Progenitor cell of endocrine pancreas (in vitro differentiated cells): ENCODE data around the gene SIX1. TPM values are rescaled to one million over a fixed set of nuclear protein-coding genes. Genes with fewer than 3 reads are reported as not detected.

Source experiments
- DNase-seq: peaks from one replicate; pipeline ENCODE4 v3.0.0; 2021; ENCODE audit warnings: low spot score; ENCODE audit not compliant: unreplicated experiment
- H3K27ac Mint-ChIP-seq: 2 replicates; pipeline ENCODE4 v1.8.0; 2021; ENCODE audit warnings: mild to moderate bottlenecking, moderate library complexity, mixed read lengths
- H3K27me3 Mint-ChIP-seq: 2 replicates; pipeline ENCODE4 v1.8.0; 2021; ENCODE audit warnings: mixed read lengths
- H3K36me3 Mint-ChIP-seq: 2 replicates; pipeline ENCODE4 v1.8.0; 2022; ENCODE audit warnings: mixed read lengths; ENCODE audit not compliant: insufficient read depth
- H3K4me1 Mint-ChIP-seq: 2 replicates; pipeline ENCODE4 v1.8.0; 2021; ENCODE audit warnings: low read depth, mixed read lengths
- H3K4me3 Mint-ChIP-seq: 2 replicates; pipeline ENCODE4 v1.8.0; 2021; ENCODE audit warnings: low read depth, mild to moderate bottlenecking, moderate library complexity, mixed read lengths
- H3K9me3 Mint-ChIP-seq: 2 replicates; pipeline ENCODE4 v1.8.0; 2021; ENCODE audit warnings: low read depth, mixed read lengths
- total RNA-seq: library from RNA; stranded (reverse); gene quantifications from 2 replicates; pipeline ENCODE4 v1.2.1, GENCODE V29; 2021
- TF ChIP-seq, protein P1 (sequence below): fragments of 200-600 bp; sonication (generic); IDR thresholded peaks from one replicate; pipeline ENCODE4 v1.5.0; 2021; ENCODE audit warnings: antibody characterized with exemption, mild to moderate bottlenecking; ENCODE audit not compliant: unreplicated experiment

Gene SIX1
- total RNA-seq, 1 donor from 2014 or later: 0.79 TPM

GRCh38 chr14:60645126-60645741 is 4.0 kb downstream of the SIX1 start:
- Mint-ChIP-seq H3K4me3 (no peak overlapping the region), H3K9me3 (no peaks in the 10 kb centered on the region), H3K4me1 (peaks cover 22% of the 10 kb centered on the region), H3K27me3 (peaks cover 94% of the 10 kb centered on the region), H3K27ac (no peak overlapping the region), H3K36me3 (no peaks in the 10 kb centered on the region)
- TF ChIP-seq, protein P1, sequence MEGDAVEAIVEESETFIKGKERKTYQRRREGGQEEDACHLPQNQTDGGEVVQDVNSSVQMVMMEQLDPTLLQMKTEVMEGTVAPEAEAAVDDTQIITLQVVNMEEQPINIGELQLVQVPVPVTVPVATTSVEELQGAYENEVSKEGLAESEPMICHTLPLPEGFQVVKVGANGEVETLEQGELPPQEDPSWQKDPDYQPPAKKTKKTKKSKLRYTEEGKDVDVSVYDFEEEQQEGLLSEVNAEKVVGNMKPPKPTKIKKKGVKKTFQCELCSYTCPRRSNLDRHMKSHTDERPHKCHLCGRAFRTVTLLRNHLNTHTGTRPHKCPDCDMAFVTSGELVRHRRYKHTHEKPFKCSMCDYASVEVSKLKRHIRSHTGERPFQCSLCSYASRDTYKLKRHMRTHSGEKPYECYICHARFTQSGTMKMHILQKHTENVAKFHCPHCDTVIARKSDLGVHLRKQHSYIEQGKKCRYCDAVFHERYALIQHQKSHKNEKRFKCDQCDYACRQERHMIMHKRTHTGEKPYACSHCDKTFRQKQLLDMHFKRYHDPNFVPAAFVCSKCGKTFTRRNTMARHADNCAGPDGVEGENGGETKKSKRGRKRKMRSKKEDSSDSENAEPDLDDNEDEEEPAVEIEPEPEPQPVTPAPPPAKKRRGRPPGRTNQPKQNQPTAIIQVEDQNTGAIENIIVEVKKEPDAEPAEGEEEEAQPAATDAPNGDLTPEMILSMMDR: no peak
- no peak for DNase-seq

DNA sequence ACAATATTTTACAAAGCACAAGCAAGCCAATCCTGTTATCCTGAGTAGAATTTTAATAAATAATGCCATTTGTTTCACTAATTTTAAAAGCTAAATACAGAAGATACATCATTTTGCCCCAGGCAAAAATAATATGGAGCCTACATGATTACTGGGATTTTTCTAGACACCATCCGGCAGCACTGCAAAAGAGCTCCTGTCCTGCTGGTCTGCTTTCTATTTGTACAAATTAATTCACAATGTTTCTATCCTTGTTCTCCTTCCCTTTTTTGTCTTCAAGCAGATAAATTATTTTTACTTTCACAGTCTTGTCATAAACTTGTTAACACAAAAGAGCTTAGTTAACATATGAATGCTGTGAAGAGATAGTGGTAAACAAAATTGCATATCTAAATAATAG is 4.6 kb downstream of the SIX1 start:
- Mint-ChIP-seq H3K4me3 (no peak overlapping the region), H3K36me3 (no peaks in the 10 kb centered on the region), H3K4me1 (peaks cover 17% of the 10 kb centered on the region), H3K27me3 (peaks cover 94% of the 10 kb centered on the region), H3K27ac (no peak overlapping the region), H3K9me3 (no peaks in the 10 kb centered on the region)
- DNase-seq: no peak
- TF ChIP-seq, protein P1: no peak

- TF ChIP-seq, protein P1: no peak
- H3K9me3 Mint-ChIP-seq: no peaks in the 10 kb centered on the region
- H3K27ac Mint-ChIP-seq: peak overlapping the region; percentile 43
- H3K36me3 Mint-ChIP-seq: no peaks in the 10 kb centered on the region
- peaks cover 98% of the 10 kb centered on the region for H3K27me3 Mint-ChIP-seq
- peaks cover 16% of the 10 kb centered on the region for H3K4me1 Mint-ChIP-seq
- DNase-seq: no peak
- H3K4me3 Mint-ChIP-seq: no peak overlapping the region
Measured at GRCh38 chr14:60643463-60644314, 5.6 kb downstream of the SIX1 start.

DNA sequence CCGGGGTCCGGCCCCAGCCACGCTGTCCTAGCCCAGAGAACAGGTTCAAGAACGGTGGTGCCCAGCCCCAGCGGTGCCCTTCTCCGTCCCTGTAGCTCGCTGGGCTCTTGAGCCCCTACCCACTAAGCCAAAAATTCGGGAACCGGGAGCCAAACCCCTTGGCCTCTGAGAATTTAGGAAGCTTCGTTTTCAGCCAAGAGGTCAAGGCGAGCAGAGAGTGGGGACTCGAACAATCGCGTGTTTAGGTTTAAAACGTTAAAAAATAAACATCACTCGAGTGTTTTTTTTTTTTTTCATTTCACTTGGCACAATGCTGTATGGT is 6.2 kb downstream of the SIX1 start:
- Mint-ChIP-seq H3K9me3 (no peaks in the 10 kb centered on the region), H3K4me1 (peaks cover 15% of the 10 kb centered on the region), H3K27me3 (peaks cover 98% of the 10 kb centered on the region), H3K27ac (no peak overlapping the region), H3K36me3 (no peaks in the 10 kb centered on the region), H3K4me3 (no peak overlapping the region)
- TF ChIP-seq, protein P1: no peak
- no peak for DNase-seq

DNA sequence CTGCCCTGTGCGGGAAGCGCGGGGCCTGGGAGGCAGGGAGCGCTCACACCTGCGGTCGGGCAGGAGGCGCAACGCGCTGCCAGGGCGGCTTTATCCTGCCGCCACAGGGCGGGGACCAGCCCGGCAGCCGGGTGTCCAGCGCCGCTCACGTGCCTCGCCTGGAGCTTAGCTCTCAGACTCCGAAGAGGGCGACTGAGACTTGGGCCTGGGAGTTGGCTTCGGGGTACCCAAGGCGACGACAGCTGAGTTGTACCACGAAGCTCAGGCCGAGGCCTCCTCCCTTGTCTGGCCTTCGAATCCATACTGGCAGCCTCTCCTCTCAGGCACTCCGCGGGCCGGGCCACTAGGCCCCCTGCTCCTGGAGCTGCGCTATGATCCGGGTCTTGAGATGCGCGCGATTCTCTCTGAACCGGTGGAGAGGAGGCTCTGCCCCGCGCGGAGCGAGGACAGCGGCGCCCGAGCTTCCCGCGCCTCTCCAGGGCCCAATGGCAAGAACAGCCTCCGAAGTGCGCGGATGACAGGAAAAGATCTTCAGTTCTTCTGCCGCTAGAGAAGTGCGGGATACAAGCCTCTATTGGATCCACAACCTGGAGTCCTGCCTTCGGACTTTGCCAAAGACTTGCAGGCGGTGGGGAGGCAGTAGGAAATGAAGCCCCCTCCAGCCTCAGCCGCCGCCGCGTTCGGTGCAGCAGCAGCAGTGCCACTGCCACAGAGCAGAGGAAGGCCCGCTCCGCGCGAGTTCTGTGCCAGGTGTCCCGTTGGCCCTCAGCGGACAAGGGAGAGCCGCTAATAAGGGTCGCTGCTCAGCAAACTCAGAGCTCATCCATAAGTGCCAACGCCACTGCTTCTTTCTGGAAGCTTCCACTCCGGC is 6.8 kb downstream of the SIX1 start:
- no peak overlapping the region for H3K27ac Mint-ChIP-seq
- H3K4me1 Mint-ChIP-seq: peaks cover 13% of the 10 kb centered on the region
- DNase-seq: peak; percentile 23
- H3K27me3 Mint-ChIP-seq: peaks cover 95% of the 10 kb centered on the region
- no peak overlapping the region for H3K4me3 Mint-ChIP-seq
- H3K36me3 Mint-ChIP-seq: no peaks in the 10 kb centered on the region
- no peaks in the 10 kb centered on the region for H3K9me3 Mint-ChIP-seq
- TF ChIP-seq, protein P1: no peak
